ENCODE measurements around the gene LMF2. TPM values are rescaled to one million over a fixed set of nuclear protein-coding genes. Genes with fewer than 3 reads are reported as not detected.
"Not testable (repeated sequence)": the region's sequence is repeated elsewhere in the genome, so short reads cannot be mapped to it uniquely, and the experiment has no call there.

LMF2 gene
- total RNA-seq, 1 donor from 2014 or later, result 66.2 TPM

DNA sequence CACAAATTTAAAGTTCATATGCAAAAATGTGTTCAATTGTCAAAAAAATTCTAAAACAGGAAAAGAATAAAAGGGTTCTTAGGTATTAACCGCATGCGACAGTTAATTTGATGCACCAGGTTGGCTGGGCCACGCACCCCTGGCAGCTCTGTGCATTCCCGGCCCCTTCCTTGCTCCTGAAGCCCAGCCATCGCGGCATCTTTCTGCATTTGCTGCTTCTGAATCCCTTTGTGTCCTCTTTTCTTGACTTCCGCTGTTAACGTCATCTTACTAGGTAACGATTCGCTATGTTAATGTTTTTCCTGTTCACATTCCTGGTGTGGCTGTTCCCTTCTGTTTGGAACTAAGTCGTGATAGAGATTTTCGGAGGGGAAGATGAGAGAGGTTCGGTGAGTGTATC lies 30.3 kb upstream of the LMF2 start:
- Mint-ChIP-seq H3K9me3 (no peaks in the 10 kb centered on the region), H3K27ac (no peak overlapping the region), H3K4me1 (peaks cover 26% of the 10 kb centered on the region), H3K27me3 (ENCODE audit: low read depth) (peaks cover 4% of the 10 kb centered on the region), H3K36me3 (no peaks in the 10 kb centered on the region), H3K4me3 (no peak overlapping the region)
- no peak for DNase-seq (ENCODE audit: low spot score in 2 of 2, unreplicated experiment in 2 of 2)
- no peak for TF ChIP-seq CTCF (IDR thresholded peaks at IDR 0.05; ENCODE audit: unreplicated experiment)

- TF ChIP-seq CTCF (IDR thresholded peaks at IDR 0.05; ENCODE audit: unreplicated experiment), result no peak
- Mint-ChIP-seq H3K27me3 (ENCODE audit: low read depth) (peaks cover 11% of the 10 kb centered on the region), H3K9me3 (no peaks in the 10 kb centered on the region), H3K4me1 (peaks cover 30% of the 10 kb centered on the region), H3K27ac (no peak overlapping the region), H3K4me3 (no peak overlapping the region), H3K36me3 (no peaks in the 10 kb centered on the region)
- DNase-seq (ENCODE audit: low spot score in 2 of 2, unreplicated experiment in 2 of 2), result no peak
Measured at GRCh38 chr22:50536226-50536625, 28.7 kb upstream of the LMF2 start.

DNA sequence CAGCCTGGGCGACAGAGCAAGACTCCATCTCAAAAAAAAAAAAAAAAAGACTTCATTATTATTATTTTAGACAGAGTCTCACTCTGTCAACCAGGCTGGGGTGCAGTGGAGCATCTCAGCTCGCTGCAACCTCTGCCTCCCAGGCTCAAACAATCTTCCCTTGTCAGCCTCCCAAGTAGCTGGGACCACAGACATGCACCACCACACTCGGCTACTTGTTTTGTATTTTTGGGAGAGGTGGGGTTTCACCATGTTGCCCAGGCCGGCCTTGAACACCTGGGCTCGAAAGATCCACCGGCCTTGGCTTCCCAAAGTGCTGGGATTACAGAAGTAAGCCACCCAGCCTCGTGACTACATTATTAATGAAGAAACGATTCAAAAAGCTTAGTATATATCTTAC lies 27.6 kb upstream of the LMF2 start:
- peaks cover 32% of the 10 kb centered on the region for H3K4me1 Mint-ChIP-seq
- H3K4me3 Mint-ChIP-seq, result no peak overlapping the region
- no peak overlapping the region for H3K27ac Mint-ChIP-seq
- no peaks in the 10 kb centered on the region for H3K9me3 Mint-ChIP-seq
- H3K36me3 Mint-ChIP-seq, result no peaks in the 10 kb centered on the region
- TF ChIP-seq CTCF (IDR thresholded peaks at IDR 0.05; ENCODE audit: unreplicated experiment), result no peak
- no peak for DNase-seq (ENCODE audit: low spot score in 2 of 2, unreplicated experiment in 2 of 2)
- peaks cover 19% of the 10 kb centered on the region for H3K27me3 Mint-ChIP-seq (ENCODE audit: low read depth)

DNA sequence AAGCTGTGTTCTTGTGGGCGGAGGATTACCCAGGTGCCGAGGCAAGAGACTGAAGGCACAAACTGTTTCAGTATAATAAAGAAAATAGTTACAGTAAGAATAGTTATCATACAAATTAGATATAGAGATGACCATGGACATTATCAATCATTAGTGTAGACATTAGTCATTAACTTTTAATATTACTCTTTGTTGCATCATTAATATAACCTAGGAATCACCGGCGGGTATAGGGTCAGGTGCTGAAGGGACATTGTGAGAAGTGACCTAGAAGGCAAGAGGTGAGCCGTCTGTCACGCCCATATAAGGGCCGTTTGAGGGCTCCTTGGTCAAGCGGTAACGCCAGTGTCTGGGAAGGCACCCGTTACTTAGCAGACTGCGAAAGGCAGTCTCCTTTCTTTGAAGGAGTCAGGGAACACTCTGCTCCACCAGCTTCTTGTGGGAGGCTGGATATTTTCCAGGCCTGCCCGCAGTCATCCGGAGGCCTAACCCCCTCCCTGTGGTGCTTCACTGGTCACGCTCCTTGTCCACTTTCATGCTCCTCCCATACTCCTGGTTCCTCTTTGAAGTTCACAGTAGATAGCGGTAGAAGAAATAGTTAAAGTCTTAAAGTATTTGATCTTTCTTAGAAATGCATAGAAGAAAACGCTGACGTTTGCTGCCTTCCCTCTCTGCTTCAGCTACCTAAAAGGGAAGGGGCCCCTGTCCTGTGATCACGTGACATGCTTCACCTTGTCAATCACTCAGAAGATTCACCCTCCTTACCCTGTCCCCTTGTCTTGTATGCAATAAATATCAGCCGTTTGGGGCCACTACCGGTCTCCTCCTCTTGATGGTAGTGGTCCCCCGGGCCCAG lies 26.6 kb upstream of the LMF2 start:
- H3K9me3 Mint-ChIP-seq; DNase-seq (ENCODE audit: low spot score in 2 of 2, unreplicated experiment in 2 of 2); H3K36me3 Mint-ChIP-seq: not testable (repeated sequence)
- Mint-ChIP-seq H3K4me3 (peak overlapping the region; percentile 14), H3K4me1 (peaks cover 25% of the 10 kb centered on the region), H3K27ac (peak overlapping the region; percentile 86), H3K27me3 (ENCODE audit: low read depth) (peaks cover 24% of the 10 kb centered on the region)

GRCh38 chr22:50532824-50533796 lies 25.6 kb upstream of the LMF2 start:
- no peak for DNase-seq (ENCODE audit: low spot score in 2 of 2, unreplicated experiment in 2 of 2)
- peaks cover 34% of the 10 kb centered on the region for H3K27me3 Mint-ChIP-seq (ENCODE audit: low read depth)
- TF ChIP-seq CTCF (IDR thresholded peaks at IDR 0.05; ENCODE audit: unreplicated experiment), result no peak
- no peaks in the 10 kb centered on the region for H3K36me3 Mint-ChIP-seq
- peaks cover 25% of the 10 kb centered on the region for H3K4me1 Mint-ChIP-seq
- H3K9me3 Mint-ChIP-seq, result no peaks in the 10 kb centered on the region
- H3K4me3 Mint-ChIP-seq, result peak overlapping the region; percentile 62
- peak overlapping the region; percentile 86 for H3K27ac Mint-ChIP-seq

Measured in mesothelial cell of epicardium (in vitro differentiated cells).